ENCODE results near the gene TSPAN9.
A peak's percentile ranks its signal among the peaks of the same experiment; 100 is the strongest.

Gene TSPAN9

DNA sequence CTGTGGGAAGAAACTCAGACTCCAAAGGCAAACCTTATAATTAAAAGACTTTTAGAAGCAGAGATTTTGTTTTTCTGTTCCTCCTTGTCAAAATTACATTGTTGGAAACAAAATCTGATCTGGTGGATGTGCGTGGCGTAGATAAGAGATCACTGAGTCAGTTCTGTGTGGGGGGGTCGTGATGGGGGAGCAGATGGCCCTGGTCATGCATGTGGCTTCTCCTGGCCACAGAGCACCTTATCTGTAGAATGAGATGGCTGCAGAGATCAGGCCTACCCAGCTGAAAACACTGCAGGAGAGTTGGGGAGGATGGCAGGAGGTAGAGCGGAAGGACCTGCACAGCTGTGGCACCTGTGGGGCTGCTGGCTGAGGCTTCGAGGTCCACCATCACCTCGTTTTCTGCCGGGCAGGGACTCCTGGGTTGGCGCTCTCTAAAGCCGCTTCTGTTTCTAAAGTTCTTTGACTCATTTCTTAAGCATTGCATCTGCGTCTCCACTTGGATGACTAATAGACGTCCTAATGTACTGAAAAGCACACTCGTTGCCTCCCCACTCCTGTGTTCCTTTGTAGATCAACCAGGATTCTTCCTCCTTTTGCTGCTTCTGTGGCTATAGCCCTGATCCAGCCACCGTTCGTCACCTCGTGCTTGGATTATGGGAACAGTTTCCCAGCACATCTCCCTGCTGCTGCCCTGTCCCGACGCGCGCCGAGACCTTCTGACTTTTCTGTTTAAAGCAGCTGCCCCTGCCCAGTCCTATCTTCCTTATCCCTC is 93.4 kb downstream of the TSPAN9 start:
- no peak for TF ChIP-seq CTCF (IDR thresholded peaks at IDR 0.05; ENCODE audit: low read depth, low read length)
- DNase-seq (ENCODE audit: extremely low read depth, low read depth): peak; percentile 24

DNA sequence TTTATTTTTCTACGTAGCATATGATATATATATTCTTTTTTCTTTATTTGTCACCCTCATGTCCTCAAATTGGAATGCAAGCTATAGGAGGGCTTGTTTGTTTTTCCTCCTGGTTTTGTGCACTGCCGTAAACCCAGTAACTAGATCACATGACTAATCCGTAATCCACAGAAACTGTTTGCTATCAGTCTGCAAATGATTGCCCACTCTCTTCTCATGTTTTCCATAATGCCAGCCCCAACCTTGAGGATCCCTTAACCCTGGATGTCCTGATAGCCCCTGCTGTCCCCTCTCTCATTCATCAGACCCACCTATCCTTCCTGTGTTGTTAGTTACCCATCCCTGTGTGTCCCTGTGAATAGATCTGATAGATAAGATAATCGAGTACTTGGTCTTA is 94.0 kb downstream of the TSPAN9 start:
- DNase-seq (ENCODE audit: extremely low read depth, low read depth): no peak
- TF ChIP-seq CTCF (IDR thresholded peaks at IDR 0.05; ENCODE audit: low read depth, low read length): no peak

GRCh38 chr12:3172124-3173007 is 95.2 kb downstream of the TSPAN9 start:
- DNase-seq (ENCODE audit: extremely low read depth, low read depth): no peak
- TF ChIP-seq CTCF (IDR thresholded peaks at IDR 0.05; ENCODE audit: low read depth, low read length): no peak

- no peak for TF ChIP-seq CTCF (IDR thresholded peaks at IDR 0.05; ENCODE audit: low read depth, low read length)
- DNase-seq (ENCODE audit: extremely low read depth, low read depth): no peak
Observed at GRCh38 chr12:3173008-3173553, 95.9 kb downstream of the TSPAN9 start.

DNA sequence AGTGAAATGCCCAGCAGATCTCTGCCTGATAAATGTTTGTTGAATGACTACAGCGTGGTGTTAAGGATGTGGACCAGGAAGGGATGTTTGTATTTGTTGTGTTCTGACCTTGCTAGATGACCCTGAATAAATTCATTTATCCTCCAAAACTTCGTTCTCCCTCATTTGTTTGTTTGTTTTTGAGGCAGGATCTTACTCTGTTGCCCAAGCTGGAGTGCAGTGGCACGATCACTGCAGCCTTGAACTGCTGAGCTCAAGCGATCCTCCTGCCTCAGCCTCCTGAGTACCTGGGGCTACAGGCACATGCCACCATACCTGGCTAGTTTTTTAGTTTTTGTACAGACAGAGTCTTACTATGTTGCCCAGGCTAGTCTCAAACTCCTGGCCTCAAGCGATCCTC is 96.7 kb downstream of the TSPAN9 start:
- no peak for TF ChIP-seq CTCF (IDR thresholded peaks at IDR 0.05; ENCODE audit: low read depth, low read length)
- no peak for DNase-seq (ENCODE audit: extremely low read depth, low read depth)

DNA sequence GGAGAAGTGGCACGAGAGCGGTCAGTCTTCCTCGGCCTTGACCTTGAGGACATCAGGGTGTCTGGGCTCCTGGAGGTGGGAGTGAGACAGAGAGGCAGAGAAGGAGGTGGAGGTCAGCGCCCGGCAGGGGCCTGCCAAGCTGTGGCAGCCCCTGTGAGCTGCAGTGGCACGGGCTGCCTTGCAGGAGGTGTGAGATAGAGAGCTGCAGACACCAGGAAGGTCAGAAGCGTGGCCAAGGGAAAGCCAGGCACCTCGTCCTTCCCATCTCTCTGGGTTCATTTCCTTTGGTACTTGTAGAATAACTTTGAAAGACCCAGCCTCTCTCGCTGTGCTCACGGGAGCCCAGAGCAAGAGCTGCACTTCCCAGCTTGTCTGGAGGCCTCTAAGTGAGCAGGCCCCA is 98.1 kb downstream of the TSPAN9 start:
- no peak for DNase-seq (ENCODE audit: extremely low read depth, low read depth)
- no peak for TF ChIP-seq CTCF (IDR thresholded peaks at IDR 0.05; ENCODE audit: low read depth, low read length)

DNA sequence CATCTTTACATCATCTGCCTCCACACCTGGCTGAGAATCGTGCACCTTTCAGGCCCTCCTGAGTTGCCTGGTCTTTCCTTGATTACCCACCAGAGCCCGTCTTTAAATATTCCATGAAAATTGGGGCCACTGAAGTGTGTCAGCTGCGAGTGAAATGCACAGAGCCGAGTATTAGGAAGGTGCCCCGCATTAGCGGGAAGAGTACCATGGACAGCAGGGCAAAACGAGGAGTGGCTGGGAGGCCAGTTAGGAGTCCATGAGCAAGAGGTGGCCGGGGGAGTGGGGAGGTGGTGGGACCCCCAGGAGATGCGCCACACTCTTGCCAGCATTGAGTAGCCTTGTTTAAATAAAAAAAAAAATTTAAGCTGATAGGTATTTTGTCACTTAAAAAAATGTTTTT is 99.6 kb downstream of the TSPAN9 start:
- no peak for TF ChIP-seq CTCF (IDR thresholded peaks at IDR 0.05; ENCODE audit: low read depth, low read length)
- DNase-seq (ENCODE audit: extremely low read depth, low read depth): no peak
